Thyroid gland (tissue), 4 donors: Measurements from ENCODE around the gene MAP7.

ENCODE experiments used
- CTCF ChIP-seq, 6 experiments: fragments of 200-600 bp in 3 of 6; fragments of 450-650 bp in 3 of 6; sonication (generic) in 3 of 6; IDR thresholded peaks; one replicate each; pipeline ENCODE4 v1.5.1; 2016 to 2019; ENCODE audit warnings: antibody characterized with exemption in 6 of 6, mild to moderate bottlenecking in 2 of 6, inconsistent platforms in 1 of 6, moderate library complexity in 1 of 6
- POLR2A ChIP-seq, 2 donors: fragments of 450-650 bp; IDR thresholded peaks; one replicate each; pipeline ENCODE4 v1.6.1; 2017; ENCODE audit warnings: antibody characterized with exemption in 2 of 2, mild to moderate bottlenecking in 2 of 2, moderate library complexity in 1 of 2

- TF ChIP-seq CTCF (IDR thresholded peaks at IDR 0.05) (no peak), POLR2A (IDR thresholded peaks at IDR 0.05) (no peak)
Observed at GRCh38 chr6:136591617-136592016, 41.4 kb upstream of the MAP7 start.
